Measurements from ENCODE around the gene GMPPA.

DNA sequence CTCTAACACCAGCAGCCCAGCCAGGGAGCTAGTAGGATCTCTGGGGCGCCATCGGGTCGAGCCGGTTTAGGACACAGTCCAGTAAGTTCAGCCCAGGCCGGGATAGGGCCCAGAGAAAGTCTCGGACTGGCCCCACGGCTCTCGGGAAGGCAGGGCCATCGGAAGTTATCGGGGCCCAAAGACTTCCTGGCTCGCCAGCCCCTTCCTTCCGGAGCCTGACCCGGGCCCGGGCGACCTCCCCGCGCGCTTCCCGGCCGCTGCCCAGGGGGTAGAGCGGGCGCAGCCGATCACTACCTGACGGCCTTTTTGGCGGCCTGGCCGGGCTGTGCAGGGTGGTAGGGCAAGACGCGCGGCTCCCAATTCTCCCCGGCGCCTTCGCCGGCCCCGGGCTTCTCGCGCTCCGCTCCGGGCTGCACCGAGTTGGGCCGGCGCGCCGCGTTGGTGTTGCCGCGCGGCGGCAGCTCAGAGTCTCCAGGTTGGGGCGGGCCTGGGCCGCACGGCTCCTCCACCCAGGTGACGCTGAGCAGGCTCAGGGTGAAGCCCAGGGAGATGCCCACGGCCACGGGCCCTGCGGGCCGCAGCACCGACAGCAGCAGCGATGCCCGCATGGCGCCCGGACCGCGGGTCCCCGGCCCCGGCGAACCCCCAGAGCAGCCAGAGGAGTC lies 44.4 kb downstream of the GMPPA start:
- TF ChIP-seq, protein P1, sequence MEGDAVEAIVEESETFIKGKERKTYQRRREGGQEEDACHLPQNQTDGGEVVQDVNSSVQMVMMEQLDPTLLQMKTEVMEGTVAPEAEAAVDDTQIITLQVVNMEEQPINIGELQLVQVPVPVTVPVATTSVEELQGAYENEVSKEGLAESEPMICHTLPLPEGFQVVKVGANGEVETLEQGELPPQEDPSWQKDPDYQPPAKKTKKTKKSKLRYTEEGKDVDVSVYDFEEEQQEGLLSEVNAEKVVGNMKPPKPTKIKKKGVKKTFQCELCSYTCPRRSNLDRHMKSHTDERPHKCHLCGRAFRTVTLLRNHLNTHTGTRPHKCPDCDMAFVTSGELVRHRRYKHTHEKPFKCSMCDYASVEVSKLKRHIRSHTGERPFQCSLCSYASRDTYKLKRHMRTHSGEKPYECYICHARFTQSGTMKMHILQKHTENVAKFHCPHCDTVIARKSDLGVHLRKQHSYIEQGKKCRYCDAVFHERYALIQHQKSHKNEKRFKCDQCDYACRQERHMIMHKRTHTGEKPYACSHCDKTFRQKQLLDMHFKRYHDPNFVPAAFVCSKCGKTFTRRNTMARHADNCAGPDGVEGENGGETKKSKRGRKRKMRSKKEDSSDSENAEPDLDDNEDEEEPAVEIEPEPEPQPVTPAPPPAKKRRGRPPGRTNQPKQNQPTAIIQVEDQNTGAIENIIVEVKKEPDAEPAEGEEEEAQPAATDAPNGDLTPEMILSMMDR (IDR thresholded peaks at IDR 0.05): peak in 2 of 6 experiments; percentile 7 to 10
- no peak for TF ChIP-seq POLR2A (IDR thresholded peaks at IDR 0.05)
